Esophagus muscularis mucosa (tissue), 3 donors: Measurements from ENCODE around the gene EPHB1.

ENCODE experiments used
- CTCF ChIP-seq, 3 experiments: fragments of 200-600 bp in 2 of 3; fragments of 450-650 bp in 1 of 3; sonication (generic) in 2 of 3; IDR thresholded peaks; one replicate each; pipeline ENCODE4 v1.5.1; 2017 to 2019; ENCODE audit warnings: antibody characterized with exemption in 3 of 3, mild to moderate bottlenecking in 2 of 3, moderate library complexity in 1 of 3
- POLR2A ChIP-seq: fragments of 450-650 bp; IDR thresholded peaks from one replicate; pipeline ENCODE4 v1.6.1; 2017; ENCODE audit warnings: antibody characterized with exemption, moderate library complexity, mild to moderate bottlenecking, low read depth
- POLR2AphosphoS5 ChIP-seq, 2 donors: sonication (generic); formaldehyde crosslinking; IDR thresholded peaks; one replicate each; pipeline ENCODE4 v1.6.1; 2017; ENCODE audit warnings: antibody characterized with exemption in 2 of 2

GRCh38 chr3:135018149-135018923 lies 223.3 kb downstream of the EPHB1 start:
- TF ChIP-seq POLR2A: no peak
- TF ChIP-seq POLR2AphosphoS5 (IDR thresholded peaks at IDR 0.05): no peak
- no peak for TF ChIP-seq CTCF (IDR thresholded peaks at IDR 0.05)
